GM12864 (cell line): ENCODE measurements around the gene DNM2.
"Not testable (repeated sequence)": the region's sequence is repeated elsewhere in the genome, so short reads cannot be mapped to it uniquely, and the experiment has no call there.

ENCODE experiments used
- DNase-seq: peaks from one replicate; pipeline ENCODE4 v3.0.0-alpha.2; 2011; ENCODE audit warnings: low read depth
- H3K4me3 ChIP-seq: 2 replicates; pipeline ENCODE4 v1.5.1; 2011; ENCODE audit warnings: mild to moderate bottlenecking, low read depth, low read length, control low read depth
- TF ChIP-seq, protein P1 (sequence below): IDR thresholded peaks from 2 replicates; pipeline ENCODE4 v1.5.1; 2011; ENCODE audit warnings: low read depth, mild to moderate bottlenecking, moderate library complexity, low read length, control low read depth, inconsistent platforms; ENCODE audit errors: missing control alignments

The DNM2 gene

GRCh38 chr19:10874024-10874423, 156.1 kb downstream of the DNM2 start:
- TF ChIP-seq, protein P1, sequence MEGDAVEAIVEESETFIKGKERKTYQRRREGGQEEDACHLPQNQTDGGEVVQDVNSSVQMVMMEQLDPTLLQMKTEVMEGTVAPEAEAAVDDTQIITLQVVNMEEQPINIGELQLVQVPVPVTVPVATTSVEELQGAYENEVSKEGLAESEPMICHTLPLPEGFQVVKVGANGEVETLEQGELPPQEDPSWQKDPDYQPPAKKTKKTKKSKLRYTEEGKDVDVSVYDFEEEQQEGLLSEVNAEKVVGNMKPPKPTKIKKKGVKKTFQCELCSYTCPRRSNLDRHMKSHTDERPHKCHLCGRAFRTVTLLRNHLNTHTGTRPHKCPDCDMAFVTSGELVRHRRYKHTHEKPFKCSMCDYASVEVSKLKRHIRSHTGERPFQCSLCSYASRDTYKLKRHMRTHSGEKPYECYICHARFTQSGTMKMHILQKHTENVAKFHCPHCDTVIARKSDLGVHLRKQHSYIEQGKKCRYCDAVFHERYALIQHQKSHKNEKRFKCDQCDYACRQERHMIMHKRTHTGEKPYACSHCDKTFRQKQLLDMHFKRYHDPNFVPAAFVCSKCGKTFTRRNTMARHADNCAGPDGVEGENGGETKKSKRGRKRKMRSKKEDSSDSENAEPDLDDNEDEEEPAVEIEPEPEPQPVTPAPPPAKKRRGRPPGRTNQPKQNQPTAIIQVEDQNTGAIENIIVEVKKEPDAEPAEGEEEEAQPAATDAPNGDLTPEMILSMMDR: no peak
- peak overlapping the region; percentile 84; the same call in 1 of the 2 replicates for H3K4me3 ChIP-seq
- DNase-seq: no peak

DNA sequence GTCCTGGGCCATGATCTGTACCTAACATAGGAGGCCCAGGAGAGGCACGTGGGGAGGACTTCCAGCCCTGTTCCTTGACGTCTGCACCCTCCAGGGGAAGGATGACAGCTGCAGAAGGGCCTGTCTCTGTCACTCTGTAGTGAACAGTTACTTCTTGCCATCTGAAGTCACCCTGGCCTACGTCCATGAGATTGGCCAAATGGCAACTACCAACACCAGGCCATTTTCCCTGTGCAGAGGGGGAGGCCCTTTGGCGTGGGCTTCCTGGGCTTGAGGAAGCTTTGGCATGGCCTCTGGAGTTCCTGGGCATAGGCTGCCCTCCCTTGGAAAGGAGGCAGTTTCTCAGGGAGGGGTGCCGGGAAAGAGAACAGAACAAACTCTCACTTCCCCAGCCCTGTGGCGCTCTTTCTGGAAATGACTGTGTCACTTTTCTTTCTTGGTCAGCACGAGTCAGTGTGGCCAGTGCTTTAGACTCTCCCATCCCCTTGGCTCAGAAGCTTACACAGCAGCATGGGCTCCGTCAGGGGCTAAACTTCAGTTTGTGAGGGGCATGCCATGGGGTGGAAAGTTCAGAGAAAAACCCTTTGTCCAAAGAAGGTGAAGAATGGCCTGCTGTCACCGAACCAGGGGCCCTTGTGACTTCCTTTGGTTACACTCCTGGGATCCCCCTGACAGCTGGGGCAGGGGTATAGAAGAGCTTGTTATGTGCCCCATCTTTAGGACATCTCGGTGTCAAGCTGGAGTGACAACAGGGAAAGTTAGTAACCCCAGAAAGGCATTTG, 158.8 kb downstream of the DNM2 start:
- peak overlapping the region; percentile 1; the same call in 1 of the 2 replicates for H3K4me3 ChIP-seq
- peak; percentile 73 for DNase-seq

DNA sequence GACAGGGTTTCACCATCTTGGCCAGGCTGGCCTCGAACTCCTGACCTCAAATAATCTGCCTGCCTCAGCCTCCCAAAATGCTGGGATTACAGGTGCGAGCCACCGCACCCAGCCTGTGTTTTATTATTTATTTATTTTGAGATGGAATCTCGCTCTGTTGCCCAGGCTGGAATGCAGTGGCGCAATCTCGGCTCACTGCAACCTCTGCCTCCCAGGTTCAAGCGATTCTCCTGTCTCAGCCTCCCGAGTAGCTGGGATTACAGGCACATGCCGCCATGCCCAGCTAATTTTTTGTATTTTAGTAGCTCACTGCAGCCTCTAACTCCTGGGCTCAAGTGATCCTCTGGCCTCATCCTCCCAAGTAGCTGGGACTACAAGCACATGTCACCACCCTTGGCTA, 159.7 kb downstream of the DNM2 start:
- DNase-seq, H3K4me3 ChIP-seq: not testable (repeated sequence)

More for the DNA sequence above, 158.8 kb downstream of the DNM2 start:
- TF ChIP-seq, protein P1: no peak

DNA sequence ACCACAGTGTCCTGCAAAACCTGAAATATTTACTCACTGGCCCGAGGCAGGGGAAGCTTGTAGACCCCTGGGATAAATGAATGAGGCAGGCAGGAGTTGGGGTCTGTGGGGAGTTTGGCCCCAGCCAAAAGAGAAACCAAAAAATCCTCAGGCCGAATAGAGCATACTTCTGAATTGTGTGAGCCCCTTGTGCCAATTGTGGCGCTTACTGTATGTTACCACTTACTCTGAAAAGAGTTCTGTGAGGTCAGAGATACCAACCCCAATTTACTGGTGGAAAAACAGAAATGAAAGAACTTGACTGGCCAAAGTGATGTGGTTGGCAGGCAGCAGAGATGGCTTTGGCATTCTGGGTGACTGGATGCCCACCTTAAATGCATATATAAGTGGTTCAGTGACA, 160.4 kb downstream of the DNM2 start:
- H3K4me3 ChIP-seq: peak overlapping the region; percentile 54; the same call in 1 of the 2 replicates
- DNase-seq: no peak
- TF ChIP-seq, protein P1: no peak
